ENCODE results near the gene CLDN15.

The CLDN15 gene

GRCh38 chr7:101220295-101220694 is 17.3 kb downstream of the CLDN15 start:
- Mint-ChIP-seq H3K27me3 (no peaks in the 10 kb centered on the region), H3K36me3 (ENCODE audit: low read depth) (peaks cover 78% of the 10 kb centered on the region), H3K27ac (no peak overlapping the region), H3K9me3 (no peaks in the 10 kb centered on the region), H3K4me1 (ENCODE audit: low read depth) (peaks cover 62% of the 10 kb centered on the region), H3K4me3 (no peak overlapping the region)
- intact Hi-C loops (cut with micrococcal nuclease): no loop called here

- Mint-ChIP-seq H3K4me1 (ENCODE audit: low read depth) (peaks cover 68% of the 10 kb centered on the region), H3K36me3 (ENCODE audit: low read depth) (peaks cover 78% of the 10 kb centered on the region), H3K9me3 (no peaks in the 10 kb centered on the region), H3K27ac (peak overlapping the region; percentile 88), H3K27me3 (no peaks in the 10 kb centered on the region), H3K4me3 (peak overlapping the region; percentile 98)
- intact Hi-C loops (cut with micrococcal nuclease): no loop called here
These were observed 19.1 kb downstream of the CLDN15 start for GRCh38 chr7:101218236-101219125.

GRCh38 chr7:101217388-101218235 is 20.0 kb downstream of the CLDN15 start, which contains the start of the genes PLOD3 and ZNHIT1:
Gene PLOD3 (minus strand): TSS chr7:101217581. CDS start chr7:101217274, 307 bp downstream.
Gene ZNHIT1 (plus strand): TSS chr7:101218165. CDS start chr7:101218196, 31 bp downstream.
- H3K4me3 Mint-ChIP-seq: peak within 1 kb of the TSS; percentile 98
- no peaks in the 10 kb centered on the region for H3K9me3 Mint-ChIP-seq
- H3K27ac Mint-ChIP-seq: peak within 1 kb of the TSS; percentile 88
- peaks cover 65% of the 10 kb centered on the region for H3K4me1 Mint-ChIP-seq (ENCODE audit: low read depth)
- no peaks in the 10 kb centered on the region for H3K27me3 Mint-ChIP-seq
- intact Hi-C loops (cut with micrococcal nuclease): loop anchor here (1.0 kb wide), 1 partner anchor 27 kb away; no protein-coding TSS in a partner anchor
- H3K36me3 Mint-ChIP-seq (ENCODE audit: low read depth): peaks cover 78% of the 10 kb centered on the region

GRCh38 chr7:101216860-101217387 is 20.7 kb downstream of the CLDN15 start:
- peaks cover 78% of the 10 kb centered on the region for H3K36me3 Mint-ChIP-seq (ENCODE audit: low read depth)
- H3K4me3 Mint-ChIP-seq: peak overlapping the region; percentile 98
- peak overlapping the region; percentile 88 for H3K27ac Mint-ChIP-seq
- peaks cover 58% of the 10 kb centered on the region for H3K4me1 Mint-ChIP-seq (ENCODE audit: low read depth)
- no peaks in the 10 kb centered on the region for H3K9me3 Mint-ChIP-seq
- H3K27me3 Mint-ChIP-seq: no peaks in the 10 kb centered on the region
- intact Hi-C loops (cut with micrococcal nuclease): loop anchor here (1.0 kb wide), 1 partner anchor 27 kb away; no protein-coding TSS in a partner anchor

- H3K4me1 Mint-ChIP-seq (ENCODE audit: low read depth): peaks cover 51% of the 10 kb centered on the region
- H3K27ac Mint-ChIP-seq: peak overlapping the region; percentile 88
- intact Hi-C loops (cut with micrococcal nuclease): no loop called here
- H3K36me3 Mint-ChIP-seq (ENCODE audit: low read depth): peaks cover 78% of the 10 kb centered on the region
- peak overlapping the region; percentile 98 for H3K4me3 Mint-ChIP-seq
- no peaks in the 10 kb centered on the region for H3K9me3 Mint-ChIP-seq
- H3K27me3 Mint-ChIP-seq: no peaks in the 10 kb centered on the region
These were observed 21.4 kb downstream of the CLDN15 start for GRCh38 chr7:101216001-101216859.

GRCh38 chr7:101212014-101212413 is 25.6 kb downstream of the CLDN15 start:
- H3K27me3 Mint-ChIP-seq: no peaks in the 10 kb centered on the region
- intact Hi-C loops (cut with micrococcal nuclease): no loop called here
- peaks cover 100% of the 10 kb centered on the region for H3K36me3 Mint-ChIP-seq (ENCODE audit: low read depth)
- no peaks in the 10 kb centered on the region for H3K9me3 Mint-ChIP-seq
- no peak overlapping the region for H3K4me3 Mint-ChIP-seq
- H3K4me1 Mint-ChIP-seq (ENCODE audit: low read depth): peaks cover 23% of the 10 kb centered on the region
- no peak overlapping the region for H3K27ac Mint-ChIP-seq

GRCh38 chr7:101211501-101211900 is 26.1 kb downstream of the CLDN15 start:
- Mint-ChIP-seq H3K9me3 (no peaks in the 10 kb centered on the region), H3K4me3 (no peak overlapping the region), H3K27me3 (no peaks in the 10 kb centered on the region), H3K4me1 (ENCODE audit: low read depth) (peaks cover 21% of the 10 kb centered on the region), H3K36me3 (ENCODE audit: low read depth) (peaks cover 100% of the 10 kb centered on the region), H3K27ac (no peak overlapping the region)
- intact Hi-C loops (cut with micrococcal nuclease): no loop called here

- peaks cover 13% of the 10 kb centered on the region for H3K4me1 Mint-ChIP-seq (ENCODE audit: low read depth)
- H3K27me3 Mint-ChIP-seq: no peaks in the 10 kb centered on the region
- H3K4me3 Mint-ChIP-seq: no peak overlapping the region
- no peak overlapping the region for H3K27ac Mint-ChIP-seq
- H3K36me3 Mint-ChIP-seq (ENCODE audit: low read depth): peaks cover 96% of the 10 kb centered on the region
- H3K9me3 Mint-ChIP-seq: no peaks in the 10 kb centered on the region
- intact Hi-C loops (cut with micrococcal nuclease): no loop called here
These were observed 27.5 kb downstream of the CLDN15 start for GRCh38 chr7:101210143-101210542.

- H3K27ac Mint-ChIP-seq: no peak overlapping the region
These were observed 28.8 kb downstream of the CLDN15 start for GRCh38 chr7:101208794-101209193.

GRCh38 chr7:101207459-101207858 is 30.1 kb downstream of the CLDN15 start:
- intact Hi-C loops (cut with micrococcal nuclease): no loop called here
- H3K27ac Mint-ChIP-seq: no peak overlapping the region
- no peaks in the 10 kb centered on the region for H3K9me3 Mint-ChIP-seq
- peaks cover 13% of the 10 kb centered on the region for H3K27me3 Mint-ChIP-seq
- peaks cover 69% of the 10 kb centered on the region for H3K36me3 Mint-ChIP-seq (ENCODE audit: low read depth)
- no peak overlapping the region for H3K4me3 Mint-ChIP-seq
- H3K4me1 Mint-ChIP-seq (ENCODE audit: low read depth): peaks cover 27% of the 10 kb centered on the region

More at GRCh38 chr7:101208794-101209193, 28.8 kb downstream of the CLDN15 start:
- intact Hi-C loops (cut with micrococcal nuclease): no loop called here
- Mint-ChIP-seq H3K4me1 (ENCODE audit: low read depth) (peaks cover 15% of the 10 kb centered on the region), H3K4me3 (no peak overlapping the region), H3K36me3 (ENCODE audit: low read depth) (peaks cover 82% of the 10 kb centered on the region), H3K9me3 (no peaks in the 10 kb centered on the region), H3K27me3 (peaks cover 2% of the 10 kb centered on the region)

GRCh38 chr7:101206665-101207042 is 30.9 kb downstream of the CLDN15 start:
- H3K4me1 Mint-ChIP-seq (ENCODE audit: low read depth): peaks cover 29% of the 10 kb centered on the region
- intact Hi-C loops (cut with micrococcal nuclease): no loop called here
- no peak overlapping the region for H3K4me3 Mint-ChIP-seq
- H3K9me3 Mint-ChIP-seq: no peaks in the 10 kb centered on the region
- H3K27me3 Mint-ChIP-seq: peaks cover 20% of the 10 kb centered on the region
- no peak overlapping the region for H3K27ac Mint-ChIP-seq
- peaks cover 61% of the 10 kb centered on the region for H3K36me3 Mint-ChIP-seq (ENCODE audit: low read depth)

GRCh38 chr7:101205901-101206664 is 31.5 kb downstream of the CLDN15 start:
- Mint-ChIP-seq H3K4me1 (ENCODE audit: low read depth) (peaks cover 34% of the 10 kb centered on the region), H3K36me3 (ENCODE audit: low read depth) (peaks cover 55% of the 10 kb centered on the region), H3K4me3 (no peak overlapping the region), H3K27me3 (peaks cover 26% of the 10 kb centered on the region), H3K27ac (no peak overlapping the region), H3K9me3 (no peaks in the 10 kb centered on the region)
- intact Hi-C loops (cut with micrococcal nuclease): no loop called here
